Measurements from ENCODE around the gene BOC. TPM values are rescaled to one million over a fixed set of nuclear protein-coding genes. Genes with fewer than 3 reads are reported as not detected.

The BOC gene
- total RNA-seq, 6 experiments from 2014 or later: 7.0 to 15.1 (median 13.2) TPM

GRCh38 chr3:113241292-113242095 lies 30.1 kb downstream of the BOC start:
- H3K36me3 Mint-ChIP-seq (ENCODE audit: low read depth): peaks cover 7% of the 10 kb centered on the region; the same call in 1 of the 2 replicates
- DNase-seq: no peak
- peak overlapping the region; percentile 85 for H3K27ac Mint-ChIP-seq
- peak overlapping the region; percentile 78 for H3K4me3 Mint-ChIP-seq
- TF ChIP-seq, protein P1, sequence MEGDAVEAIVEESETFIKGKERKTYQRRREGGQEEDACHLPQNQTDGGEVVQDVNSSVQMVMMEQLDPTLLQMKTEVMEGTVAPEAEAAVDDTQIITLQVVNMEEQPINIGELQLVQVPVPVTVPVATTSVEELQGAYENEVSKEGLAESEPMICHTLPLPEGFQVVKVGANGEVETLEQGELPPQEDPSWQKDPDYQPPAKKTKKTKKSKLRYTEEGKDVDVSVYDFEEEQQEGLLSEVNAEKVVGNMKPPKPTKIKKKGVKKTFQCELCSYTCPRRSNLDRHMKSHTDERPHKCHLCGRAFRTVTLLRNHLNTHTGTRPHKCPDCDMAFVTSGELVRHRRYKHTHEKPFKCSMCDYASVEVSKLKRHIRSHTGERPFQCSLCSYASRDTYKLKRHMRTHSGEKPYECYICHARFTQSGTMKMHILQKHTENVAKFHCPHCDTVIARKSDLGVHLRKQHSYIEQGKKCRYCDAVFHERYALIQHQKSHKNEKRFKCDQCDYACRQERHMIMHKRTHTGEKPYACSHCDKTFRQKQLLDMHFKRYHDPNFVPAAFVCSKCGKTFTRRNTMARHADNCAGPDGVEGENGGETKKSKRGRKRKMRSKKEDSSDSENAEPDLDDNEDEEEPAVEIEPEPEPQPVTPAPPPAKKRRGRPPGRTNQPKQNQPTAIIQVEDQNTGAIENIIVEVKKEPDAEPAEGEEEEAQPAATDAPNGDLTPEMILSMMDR (IDR thresholded peaks at IDR 0.05): no peak
- peaks cover 69% of the 10 kb centered on the region for H3K4me1 Mint-ChIP-seq (ENCODE audit: low read depth)
- no peaks in the 10 kb centered on the region for H3K9me3 Mint-ChIP-seq
- H3K27me3 Mint-ChIP-seq (ENCODE audit: insufficient read depth): no peaks in the 10 kb centered on the region; the same call in 1 of the 2 replicates

DNA sequence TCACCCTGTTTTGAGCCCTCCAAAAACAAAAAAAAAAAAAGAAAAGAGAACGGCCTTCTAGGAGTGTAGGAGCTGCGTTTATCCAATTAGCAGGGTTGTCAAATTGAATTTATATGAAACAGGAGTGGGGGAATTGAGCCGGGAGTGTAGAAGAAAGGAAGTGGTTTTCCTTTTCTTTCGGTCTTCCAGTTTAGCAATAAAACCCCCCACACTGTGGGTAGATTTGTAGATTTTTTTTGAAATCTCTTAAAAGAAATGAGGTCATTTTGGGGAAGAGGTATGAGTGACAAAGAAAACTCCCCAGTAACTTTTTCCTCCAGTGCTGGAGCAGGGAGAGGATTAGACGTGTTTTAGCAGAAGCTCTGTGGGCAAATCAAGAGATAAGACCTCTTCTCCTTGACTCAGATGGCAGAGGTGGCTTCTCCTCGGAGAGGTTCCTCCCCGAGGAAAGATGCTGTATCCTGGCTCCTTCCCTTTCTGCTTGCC lies 30.8 kb downstream of the BOC start:
- Mint-ChIP-seq H3K36me3 (ENCODE audit: low read depth) (peaks cover 7% of the 10 kb centered on the region; the same call in 1 of the 2 replicates), H3K27ac (peak overlapping the region; percentile 85), H3K27me3 (ENCODE audit: insufficient read depth) (no peaks in the 10 kb centered on the region; the same call in 1 of the 2 replicates), H3K9me3 (no peaks in the 10 kb centered on the region), H3K4me3 (peak overlapping the region; percentile 78), H3K4me1 (ENCODE audit: low read depth) (peaks cover 76% of the 10 kb centered on the region)
- TF ChIP-seq, protein P1 (IDR thresholded peaks at IDR 0.05): no peak
- DNase-seq: peak; percentile 25

DNA sequence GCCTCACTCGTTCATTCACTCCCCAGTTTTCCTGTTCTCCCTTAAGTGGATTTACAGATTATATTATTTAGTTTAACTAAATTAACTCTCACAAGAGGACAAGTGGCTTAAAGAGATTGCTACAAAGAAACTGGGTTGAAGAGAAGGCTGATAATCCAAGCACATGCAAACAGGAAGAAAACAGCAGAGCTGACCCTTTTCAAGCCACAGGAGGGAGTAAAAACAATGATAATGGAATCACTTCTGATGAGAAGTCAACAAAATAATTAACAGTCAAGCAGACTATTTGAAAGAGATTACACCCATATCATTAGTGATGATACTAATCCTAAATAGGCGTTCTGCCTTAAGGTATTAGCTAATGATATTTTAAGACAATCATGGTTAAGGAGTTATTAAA lies 31.7 kb downstream of the BOC start:
- H3K9me3 Mint-ChIP-seq: no peaks in the 10 kb centered on the region
- peaks cover 85% of the 10 kb centered on the region for H3K4me1 Mint-ChIP-seq (ENCODE audit: low read depth)
- H3K27me3 Mint-ChIP-seq (ENCODE audit: insufficient read depth): no peaks in the 10 kb centered on the region; the same call in 1 of the 2 replicates
- no peak overlapping the region; the same call in 1 of the 2 replicates for H3K4me3 Mint-ChIP-seq
- DNase-seq: no peak
- H3K27ac Mint-ChIP-seq: peak overlapping the region; percentile 85; the same call in 1 of the 2 replicates
- TF ChIP-seq, protein P1 (IDR thresholded peaks at IDR 0.05): no peak
- H3K36me3 Mint-ChIP-seq (ENCODE audit: low read depth): peaks cover 7% of the 10 kb centered on the region; the same call in 1 of the 2 replicates

DNA sequence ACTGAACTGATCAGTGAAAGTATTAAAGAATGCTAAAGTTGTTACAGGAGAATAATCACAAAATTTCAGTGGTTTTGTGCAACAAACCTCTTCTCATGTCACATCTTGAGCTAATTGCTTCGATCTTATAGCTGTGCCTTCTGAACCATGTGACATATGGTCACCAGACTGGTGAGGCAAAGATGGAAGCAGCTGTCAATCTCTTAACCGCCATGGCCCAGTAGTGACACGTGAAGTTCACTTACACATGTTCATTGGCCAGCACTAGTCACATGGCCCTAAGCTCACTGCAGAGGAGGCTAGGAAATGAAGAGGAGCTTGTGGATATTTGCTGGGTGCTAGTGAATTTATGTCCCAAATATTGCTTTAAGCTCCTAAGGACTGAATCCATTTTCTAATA lies 32.5 kb downstream of the BOC start:
- Mint-ChIP-seq H3K4me3 (no peak overlapping the region), H3K27ac (no peak overlapping the region), H3K9me3 (no peaks in the 10 kb centered on the region), H3K36me3 (ENCODE audit: low read depth) (peaks cover 7% of the 10 kb centered on the region; the same call in 1 of the 2 replicates), H3K27me3 (ENCODE audit: insufficient read depth) (no peaks in the 10 kb centered on the region; the same call in 1 of the 2 replicates), H3K4me1 (ENCODE audit: low read depth) (peaks cover 93% of the 10 kb centered on the region)
- DNase-seq: no peak
- TF ChIP-seq, protein P1 (IDR thresholded peaks at IDR 0.05): no peak

- peak overlapping the region; percentile 78 for H3K4me3 Mint-ChIP-seq
- no peak for DNase-seq
- TF ChIP-seq, protein P1 (IDR thresholded peaks at IDR 0.05): no peak
- no peaks in the 10 kb centered on the region for H3K9me3 Mint-ChIP-seq
- H3K27me3 Mint-ChIP-seq (ENCODE audit: insufficient read depth): no peaks in the 10 kb centered on the region; the same call in 1 of the 2 replicates
- H3K4me1 Mint-ChIP-seq (ENCODE audit: low read depth): peaks cover 89% of the 10 kb centered on the region
- peaks cover 14% of the 10 kb centered on the region; the same call in 1 of the 2 replicates for H3K36me3 Mint-ChIP-seq (ENCODE audit: low read depth)
- H3K27ac Mint-ChIP-seq: peak overlapping the region; percentile 79
Observed at GRCh38 chr3:113245761-113246161, 34.4 kb downstream of the BOC start.
